Measurements from ENCODE around the gene ZDHHC6.
"Not testable (repeated sequence)": the region's sequence is repeated elsewhere in the genome, so short reads cannot be mapped to it uniquely, and the experiment has no call there.

The ZDHHC6 gene, protein sequence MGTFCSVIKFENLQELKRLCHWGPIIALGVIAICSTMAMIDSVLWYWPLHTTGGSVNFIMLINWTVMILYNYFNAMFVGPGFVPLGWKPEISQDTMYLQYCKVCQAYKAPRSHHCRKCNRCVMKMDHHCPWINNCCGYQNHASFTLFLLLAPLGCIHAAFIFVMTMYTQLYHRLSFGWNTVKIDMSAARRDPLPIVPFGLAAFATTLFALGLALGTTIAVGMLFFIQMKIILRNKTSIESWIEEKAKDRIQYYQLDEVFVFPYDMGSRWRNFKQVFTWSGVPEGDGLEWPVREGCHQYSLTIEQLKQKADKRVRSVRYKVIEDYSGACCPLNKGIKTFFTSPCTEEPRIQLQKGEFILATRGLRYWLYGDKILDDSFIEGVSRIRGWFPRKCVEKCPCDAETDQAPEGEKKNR

GRCh38 chr10:112446855-112447619, at the start of gene ZDHHC6, which contains the start of gene VTI1A:
Gene ZDHHC6, minus strand, starts transcription at chr10:112446914. Its CDS starts 1,478 bp downstream, at chr10:112445436.
Gene VTI1A, plus strand, starts transcription at chr10:112447215. Its CDS starts 159 bp downstream, at chr10:112447374.
- DNase-seq (ENCODE audit: low read depth in 1 of 2, low spot score in 1 of 2), result peak; percentile 68 to 71

GRCh38 chr10:112492736-112493135, 46.0 kb upstream of the ZDHHC6 start:
- DNase-seq (ENCODE audit: low read depth in 1 of 2, low spot score in 1 of 2), result no peak

GRCh38 chr10:112491144-112491543, 44.4 kb upstream of the ZDHHC6 start:
- no peak for DNase-seq (ENCODE audit: low read depth in 1 of 2, low spot score in 1 of 2)

- no peak for DNase-seq (ENCODE audit: low read depth in 1 of 2, low spot score in 1 of 2)
These were observed 43.8 kb upstream of the ZDHHC6 start for GRCh38 chr10:112490545-112490944.

- no peak for DNase-seq (ENCODE audit: low read depth in 1 of 2, low spot score in 1 of 2)
These were observed 41.2 kb upstream of the ZDHHC6 start for GRCh38 chr10:112487964-112488363.

- DNase-seq (ENCODE audit: low read depth in 1 of 2, low spot score in 1 of 2), result no peak
These were observed 37.7 kb upstream of the ZDHHC6 start for GRCh38 chr10:112484399-112484798.

GRCh38 chr10:112481602-112482001, 34.9 kb upstream of the ZDHHC6 start:
- DNase-seq (ENCODE audit: low read depth in 1 of 2, low spot score in 1 of 2), result no peak

- DNase-seq (ENCODE audit: low read depth in 1 of 2, low spot score in 1 of 2), result no peak
These were observed 29.0 kb upstream of the ZDHHC6 start for GRCh38 chr10:112475575-112476218.

DNA sequence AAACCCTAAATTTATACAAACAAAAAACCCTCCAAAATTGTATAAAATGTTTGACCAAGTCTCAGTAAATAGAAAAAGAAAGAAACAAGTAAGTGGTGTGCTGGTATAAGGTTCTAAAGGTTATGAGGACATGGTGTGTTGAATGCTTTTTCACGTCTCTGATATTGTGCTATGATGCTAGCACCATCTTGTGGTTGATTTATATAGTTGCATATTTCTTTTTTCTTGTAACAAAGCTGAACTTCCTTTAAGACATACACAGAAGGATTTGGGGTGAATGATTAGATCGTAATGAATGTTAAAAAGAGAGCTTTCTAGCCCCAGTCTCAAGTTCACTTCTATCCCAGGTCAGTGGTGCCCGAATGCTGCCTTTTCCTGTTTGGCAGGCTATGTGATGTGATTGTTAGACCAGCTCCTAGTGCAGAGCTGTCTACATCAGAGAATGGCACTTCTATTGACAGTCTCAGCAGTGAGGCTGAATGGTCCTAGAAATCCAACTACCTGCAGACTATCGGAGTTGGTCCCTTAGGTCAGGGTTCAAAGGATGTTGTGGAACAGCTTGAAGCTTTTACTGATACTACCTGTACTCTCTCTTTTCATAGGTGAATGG, 25.3 kb upstream of the ZDHHC6 start:
- DNase-seq (ENCODE audit: low read depth in 1 of 2, low spot score in 1 of 2), result no peak

DNA sequence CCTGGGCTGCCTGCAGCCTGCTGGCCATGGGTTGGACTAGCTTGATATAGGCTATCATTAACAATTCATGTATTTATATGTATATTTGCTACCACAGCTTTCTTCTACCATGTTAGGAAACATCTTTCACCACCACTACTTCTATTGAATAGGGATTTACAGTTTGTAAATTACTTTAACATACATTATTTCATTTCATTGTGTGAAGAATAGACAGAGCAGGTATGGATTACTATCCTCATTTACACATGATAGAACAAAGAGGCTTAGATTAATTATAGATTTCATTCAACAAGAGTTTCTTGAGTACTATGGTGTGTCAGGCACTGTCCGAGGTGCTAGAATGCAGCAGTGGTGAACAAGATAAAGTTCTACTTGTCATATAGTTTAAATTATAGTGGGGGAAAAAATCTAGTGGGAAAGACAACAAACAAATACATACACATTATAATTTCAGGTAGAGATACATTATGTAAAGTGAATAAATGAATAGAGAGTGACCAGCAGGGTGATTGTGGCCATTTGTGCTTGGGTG, 20.9 kb upstream of the ZDHHC6 start:
- no peak for DNase-seq (ENCODE audit: low read depth in 1 of 2, low spot score in 1 of 2)

- DNase-seq (ENCODE audit: low read depth in 1 of 2, low spot score in 1 of 2), result no peak
These were observed 20.1 kb upstream of the ZDHHC6 start for GRCh38 chr10:112466802-112467201.

DNA sequence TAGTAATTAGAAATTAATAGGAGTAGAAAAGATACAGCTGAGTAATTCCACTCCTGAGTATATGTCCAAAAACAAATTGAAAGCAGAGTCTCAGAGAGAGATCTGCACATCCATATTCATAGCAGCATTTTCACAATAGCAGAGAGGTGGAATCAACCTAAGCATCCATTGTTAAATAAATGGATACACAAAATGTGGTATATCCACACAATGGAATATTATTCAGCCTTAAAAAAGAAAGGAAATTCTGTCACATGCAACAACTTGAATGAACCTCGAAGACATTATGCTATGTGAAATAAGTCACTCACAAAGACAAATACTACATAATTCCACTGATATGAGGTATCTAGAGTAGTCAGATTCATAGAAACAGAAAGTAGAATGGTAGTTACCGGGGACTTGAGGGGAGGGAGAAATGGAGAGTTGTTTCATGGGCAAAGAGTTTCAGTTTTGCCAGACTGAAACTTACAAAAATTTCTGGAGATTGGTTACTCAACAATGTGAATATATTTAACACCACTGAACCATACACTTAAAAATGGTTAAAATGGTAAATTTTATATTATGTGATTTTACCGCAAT, 18.7 kb upstream of the ZDHHC6 start:
- no peak for DNase-seq (ENCODE audit: low read depth in 1 of 2, low spot score in 1 of 2)

- not testable (repeated sequence) for DNase-seq (ENCODE audit: low read depth in 1 of 2, low spot score in 1 of 2)
These were observed 17.4 kb upstream of the ZDHHC6 start for GRCh38 chr10:112464074-112464473.

DNA sequence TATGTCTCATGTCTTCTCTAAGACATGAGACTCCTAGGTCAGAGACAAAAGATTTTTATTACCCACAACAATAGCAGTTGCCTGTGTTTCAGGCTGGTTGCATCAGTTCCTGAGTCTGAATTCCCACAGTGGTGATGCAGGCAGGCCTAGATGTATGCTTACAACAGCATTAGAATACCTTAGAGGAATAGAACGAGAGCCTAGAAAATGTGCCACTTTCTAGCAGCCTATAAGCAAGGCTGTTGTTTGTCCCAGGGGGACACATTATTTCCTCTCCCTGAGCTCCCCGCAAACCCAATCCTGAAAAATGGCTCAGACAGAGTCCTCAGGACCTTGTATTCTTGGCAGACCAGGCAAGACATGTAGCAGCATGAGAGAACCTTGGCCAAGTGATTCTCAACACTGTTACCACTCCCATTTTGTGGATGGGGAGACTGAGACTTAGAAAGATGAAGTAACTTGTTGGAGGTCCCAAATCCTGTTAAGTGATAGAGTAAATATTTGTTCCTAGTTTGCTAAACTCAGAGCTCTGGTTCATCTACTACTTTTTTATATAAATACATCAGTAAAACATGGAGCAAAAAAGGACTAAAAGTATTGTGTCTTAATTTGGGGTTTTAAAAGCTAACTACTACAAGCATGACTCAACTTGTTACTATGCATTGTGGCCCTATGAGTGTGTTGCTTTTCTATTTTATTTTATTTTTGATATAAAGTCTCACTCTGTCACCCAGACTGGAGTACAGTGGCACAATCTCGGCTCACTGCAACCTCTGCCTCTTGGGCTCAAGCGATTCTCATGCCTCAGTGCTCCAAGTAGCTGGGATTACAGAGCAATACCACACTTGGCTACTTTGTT, 14.5 kb upstream of the ZDHHC6 start:
- no peak for DNase-seq (ENCODE audit: low read depth in 1 of 2, low spot score in 1 of 2)

GRCh38 chr10:112460366-112460765, 13.7 kb upstream of the ZDHHC6 start:
- DNase-seq (ENCODE audit: low read depth in 1 of 2, low spot score in 1 of 2), result no peak

DNA sequence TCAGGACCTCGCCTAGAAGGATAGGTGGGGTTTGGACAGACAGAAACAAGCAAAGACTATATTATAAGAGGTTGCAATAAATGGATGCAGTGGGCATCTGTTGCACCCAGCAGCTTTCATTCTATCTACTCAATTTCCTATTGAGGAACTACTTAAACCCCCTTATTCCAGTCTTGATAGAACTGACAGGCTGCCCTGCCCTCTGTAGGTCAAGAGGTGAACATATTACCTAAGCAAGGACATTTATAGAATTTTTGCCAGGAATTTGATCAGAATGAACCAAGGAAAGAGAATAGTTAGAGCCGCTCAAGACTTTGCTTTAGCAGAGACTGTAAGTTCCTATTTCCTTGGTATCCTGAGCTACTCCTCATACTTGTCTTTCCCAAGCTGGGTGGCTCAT, 9.8 kb upstream of the ZDHHC6 start:
- no peak for DNase-seq (ENCODE audit: low read depth in 1 of 2, low spot score in 1 of 2)

GRCh38 chr10:112454910-112455779, 8.4 kb upstream of the ZDHHC6 start:
- no peak for DNase-seq (ENCODE audit: low read depth in 1 of 2, low spot score in 1 of 2)

DNA sequence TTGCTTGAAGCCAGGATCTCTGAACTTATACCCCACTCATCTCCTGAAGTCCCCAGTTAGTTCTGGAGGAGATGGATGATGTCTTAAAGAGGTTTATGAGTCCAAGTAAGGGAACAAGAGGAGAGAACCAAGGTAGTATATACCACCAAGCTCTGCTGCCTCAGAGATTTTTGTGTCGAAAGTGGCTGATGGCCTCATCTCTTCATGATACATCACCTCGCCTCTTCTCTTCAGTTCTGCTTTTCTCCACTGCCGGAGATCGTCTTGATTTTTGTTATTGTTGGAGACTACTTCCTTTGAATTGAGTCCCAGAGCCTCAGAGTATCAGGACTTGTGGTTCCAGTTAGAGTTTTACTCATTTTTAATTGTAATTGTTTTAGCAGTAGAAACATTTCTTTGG, 2.2 kb upstream of the ZDHHC6 start:
- no peak for DNase-seq (ENCODE audit: low read depth in 1 of 2, low spot score in 1 of 2)

GRCh38 chr10:112447620-112447928, 860 bp upstream of the ZDHHC6 start:
- no peak for DNase-seq (ENCODE audit: low read depth in 1 of 2, low spot score in 1 of 2)
